Measurements from ENCODE around the gene CUL1.

The CUL1 gene

GRCh38 chr7:148787571-148788295, 89.0 kb downstream of the CUL1 start:
- Histone ChIP-seq H3K27ac (no peak overlapping the region), H4K20me1 (ENCODE audit: insufficient read depth) (no peaks in the 10 kb centered on the region), H2AFZ (ENCODE audit: low read depth) (no peak overlapping the region), H3K4me3 (IDR thresholded peaks at IDR 0.05; ENCODE audit: insufficient read depth, low read depth, low read length) (no peak overlapping the region), H3K36me3 (ENCODE audit: insufficient read depth) (peaks cover 48% of the 10 kb centered on the region; the same call in 1 of the 2 replicates), H3K9ac (no peak overlapping the region), H3K79me2 (ENCODE audit: insufficient read depth, low read depth) (peaks cover 7% of the 10 kb centered on the region; the same call in 1 of the 2 replicates), H3K27me3 (ENCODE audit: insufficient read depth, low read depth) (no peaks in the 10 kb centered on the region), H3K4me2 (no peak overlapping the region), H3K4me1 (ENCODE audit: low read depth, poor library complexity, severe bottlenecking) (peaks cover 7% of the 10 kb centered on the region)
- no peak for TF ChIP-seq CTCF (conservative IDR thresholded peaks at IDR 0.05; ENCODE audit: low read depth, low read length)

GRCh38 chr7:148789220-148789619, 90.5 kb downstream of the CUL1 start:
- peaks cover 63% of the 10 kb centered on the region for H3K36me3 ChIP-seq (ENCODE audit: insufficient read depth)
- peaks cover 18% of the 10 kb centered on the region for H3K4me1 ChIP-seq (ENCODE audit: low read depth, poor library complexity, severe bottlenecking)
- TF ChIP-seq CTCF (conservative IDR thresholded peaks at IDR 0.05; ENCODE audit: low read depth, low read length) = no peak
- peaks cover 3% of the 10 kb centered on the region; the same call in 1 of the 2 replicates for H3K79me2 ChIP-seq (ENCODE audit: insufficient read depth, low read depth)
- no peak overlapping the region for H3K27ac ChIP-seq
- no peak overlapping the region for H3K4me2 ChIP-seq
- no peak overlapping the region for H3K4me3 ChIP-seq (IDR thresholded peaks at IDR 0.05; ENCODE audit: insufficient read depth, low read depth, low read length)
- H3K27me3 ChIP-seq (ENCODE audit: insufficient read depth, low read depth) = no peaks in the 10 kb centered on the region
- no peak overlapping the region for H3K9ac ChIP-seq
- H4K20me1 ChIP-seq (ENCODE audit: insufficient read depth) = no peaks in the 10 kb centered on the region
- H2AFZ ChIP-seq (ENCODE audit: low read depth) = no peak overlapping the region

GRCh38 chr7:148790131-148790726, 91.5 kb downstream of the CUL1 start:
- H3K4me3 ChIP-seq (IDR thresholded peaks at IDR 0.05; ENCODE audit: insufficient read depth, low read depth, low read length) = no peak overlapping the region
- no peak overlapping the region for H3K27ac ChIP-seq
- TF ChIP-seq CTCF (conservative IDR thresholded peaks at IDR 0.05; ENCODE audit: low read depth, low read length) = no peak
- H4K20me1 ChIP-seq (ENCODE audit: insufficient read depth) = no peaks in the 10 kb centered on the region
- no peaks in the 10 kb centered on the region for H3K27me3 ChIP-seq (ENCODE audit: insufficient read depth, low read depth)
- no peak overlapping the region for H3K4me2 ChIP-seq
- peaks cover 5% of the 10 kb centered on the region; the same call in 1 of the 2 replicates for H3K79me2 ChIP-seq (ENCODE audit: insufficient read depth, low read depth)
- H3K4me1 ChIP-seq (ENCODE audit: low read depth, poor library complexity, severe bottlenecking) = peaks cover 18% of the 10 kb centered on the region
- H2AFZ ChIP-seq (ENCODE audit: low read depth) = no peak overlapping the region
- no peak overlapping the region for H3K9ac ChIP-seq
- H3K36me3 ChIP-seq (ENCODE audit: insufficient read depth) = peaks cover 66% of the 10 kb centered on the region

GRCh38 chr7:148790850-148791249, 92.1 kb downstream of the CUL1 start:
- Histone ChIP-seq H3K27me3 (ENCODE audit: insufficient read depth, low read depth) (no peaks in the 10 kb centered on the region), H2AFZ (ENCODE audit: low read depth) (no peak overlapping the region), H3K9ac (no peak overlapping the region), H4K20me1 (ENCODE audit: insufficient read depth) (no peaks in the 10 kb centered on the region), H3K4me3 (IDR thresholded peaks at IDR 0.05; ENCODE audit: insufficient read depth, low read depth, low read length) (no peak overlapping the region), H3K27ac (no peak overlapping the region), H3K36me3 (ENCODE audit: insufficient read depth) (peaks cover 67% of the 10 kb centered on the region), H3K4me1 (ENCODE audit: low read depth, poor library complexity, severe bottlenecking) (peaks cover 18% of the 10 kb centered on the region), H3K79me2 (ENCODE audit: insufficient read depth, low read depth) (peaks cover 5% of the 10 kb centered on the region; the same call in 1 of the 2 replicates), H3K4me2 (no peak overlapping the region)
- TF ChIP-seq CTCF (conservative IDR thresholded peaks at IDR 0.05; ENCODE audit: low read depth, low read length) = no peak

Measured in KMS-11 (cell line).